Activated naive CD8-positive, alpha-beta T cell treated with anti-CD3 and anti-CD28 coated beads for 36 hours (primary cell): ENCODE measurements around the gene ROR1. TPM values are rescaled to one million over a fixed set of nuclear protein-coding genes. Genes with fewer than 3 reads are reported as not detected.
"Not testable (repeated sequence)": the region's sequence is repeated elsewhere in the genome, so short reads cannot be mapped to it uniquely, and the experiment has no call there.

ENCODE experiments used
- DNase-seq: peaks from one replicate; pipeline ENCODE4 v3.0.0; 2021
- H3K27ac Mint-ChIP-seq: one replicate; pipeline ENCODE4 v1.8.0; 2022; ENCODE audit warnings: mild to moderate bottlenecking, moderate library complexity, mixed read lengths
- H3K27me3 Mint-ChIP-seq: one replicate; pipeline ENCODE4 v1.8.0; 2022; ENCODE audit warnings: mild to moderate bottlenecking, mixed read lengths
- H3K36me3 Mint-ChIP-seq: one replicate; pipeline ENCODE4 v1.8.0; 2021; ENCODE audit warnings: mild to moderate bottlenecking, mixed read lengths
- H3K4me1 Mint-ChIP-seq: one replicate; pipeline ENCODE4 v1.8.0; 2021; ENCODE audit warnings: mixed read lengths
- H3K4me3 Mint-ChIP-seq: one replicate; pipeline ENCODE4 v1.8.0; 2022; ENCODE audit warnings: mild to moderate bottlenecking, moderate library complexity, mixed read lengths
- H3K9me3 Mint-ChIP-seq: one replicate; pipeline ENCODE4 v1.8.0; 2022; ENCODE audit warnings: mixed read lengths
- total RNA-seq, 2 experiments: library from RNA; stranded (reverse); gene quantifications; one replicate each; pipeline ENCODE4 v1.2.3, GENCODE V29; 2021

ROR1 gene
- total RNA-seq, 2 experiments from 2014 or later, result not detected

DNA sequence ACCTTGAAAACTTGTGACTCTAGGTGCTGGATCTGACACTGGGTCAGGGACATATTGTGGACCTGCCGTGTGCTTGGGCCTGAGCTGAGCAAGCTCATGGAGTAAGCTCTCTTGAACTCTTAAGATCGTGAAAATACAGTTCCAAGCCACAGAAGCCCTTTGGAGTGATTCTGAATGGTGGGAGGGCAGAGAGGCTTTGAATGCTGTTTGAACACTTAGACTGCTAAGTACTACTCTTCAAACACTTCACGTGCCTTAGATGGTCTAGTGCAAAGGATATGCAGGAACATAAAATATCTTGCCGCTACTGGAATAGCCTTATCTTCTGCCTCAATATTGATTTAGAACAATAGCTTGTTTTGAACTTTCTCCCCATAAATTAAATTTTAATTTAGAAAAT lies 21.6 kb downstream of the ROR1 start:
- DNase-seq, result no peak
- Mint-ChIP-seq H3K27me3 (peaks cover 5% of the 10 kb centered on the region), H3K9me3 (no peaks in the 10 kb centered on the region), H3K4me3 (no peak overlapping the region), H3K27ac (no peak overlapping the region), H3K36me3 (no peaks in the 10 kb centered on the region), H3K4me1 (no peaks in the 10 kb centered on the region)

GRCh38 chr1:63797056-63797726 lies 23.4 kb downstream of the ROR1 start:
- Mint-ChIP-seq H3K4me3 (no peak overlapping the region), H3K27ac (no peak overlapping the region), H3K36me3 (no peaks in the 10 kb centered on the region), H3K9me3 (no peaks in the 10 kb centered on the region), H3K27me3 (peaks cover 4% of the 10 kb centered on the region), H3K4me1 (no peaks in the 10 kb centered on the region)
- DNase-seq, result no peak

DNA sequence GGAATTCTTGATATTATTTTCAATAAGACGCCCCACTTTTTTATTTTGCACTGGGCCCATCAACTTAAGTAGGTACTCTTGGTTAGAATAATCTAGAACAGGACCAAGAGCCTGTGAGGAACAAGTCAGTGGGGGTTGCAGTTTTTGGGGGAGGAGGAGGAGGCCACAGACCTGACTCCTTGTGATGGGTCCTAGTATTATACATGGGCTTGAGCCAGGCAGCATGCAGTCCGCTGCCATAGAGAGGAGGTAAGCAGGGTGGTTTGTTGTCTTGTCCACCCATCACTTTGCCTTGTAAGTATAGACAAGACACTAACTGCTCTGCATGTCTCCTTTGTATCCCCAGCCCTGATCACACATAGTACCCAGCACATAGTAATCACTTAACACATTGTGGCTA lies 24.5 kb downstream of the ROR1 start:
- H3K27me3 Mint-ChIP-seq, result peaks cover 4% of the 10 kb centered on the region
- no peaks in the 10 kb centered on the region for H3K4me1 Mint-ChIP-seq
- H3K36me3 Mint-ChIP-seq, result no peaks in the 10 kb centered on the region
- H3K27ac Mint-ChIP-seq, result no peak overlapping the region
- H3K9me3 Mint-ChIP-seq, result no peaks in the 10 kb centered on the region
- no peak overlapping the region for H3K4me3 Mint-ChIP-seq
- no peak for DNase-seq

- no peaks in the 10 kb centered on the region for H3K36me3 Mint-ChIP-seq
- no peaks in the 10 kb centered on the region for H3K4me1 Mint-ChIP-seq
- no peak overlapping the region for H3K27ac Mint-ChIP-seq
- DNase-seq, result no peak
- H3K9me3 Mint-ChIP-seq, result no peaks in the 10 kb centered on the region
- no peak overlapping the region for H3K4me3 Mint-ChIP-seq
- H3K27me3 Mint-ChIP-seq, result peaks cover 4% of the 10 kb centered on the region
Observed at GRCh38 chr1:63799307-63799706, 25.5 kb downstream of the ROR1 start.

DNA sequence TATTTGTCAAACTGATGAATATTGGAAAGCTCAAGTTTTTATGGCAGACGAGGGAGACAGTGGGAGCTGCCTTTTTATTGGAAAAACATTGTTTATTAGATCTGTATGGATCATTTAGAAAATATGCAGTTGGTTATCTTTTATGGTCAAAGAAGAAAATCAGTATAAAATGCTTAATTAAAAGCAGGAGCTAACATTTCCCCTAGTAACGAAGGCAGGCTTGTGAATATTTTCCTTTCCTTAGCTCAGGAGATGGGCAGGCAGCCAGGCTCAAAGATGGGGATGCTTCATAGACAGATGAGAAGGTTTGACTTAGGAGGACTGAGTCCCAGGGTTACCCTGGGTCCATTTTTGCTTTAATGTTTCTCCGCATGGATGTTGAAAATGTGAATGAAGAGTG lies 26.0 kb downstream of the ROR1 start:
- Mint-ChIP-seq H3K27ac (no peak overlapping the region), H3K4me3 (no peak overlapping the region), H3K4me1 (no peaks in the 10 kb centered on the region), H3K27me3 (peaks cover 4% of the 10 kb centered on the region), H3K9me3 (no peaks in the 10 kb centered on the region), H3K36me3 (no peaks in the 10 kb centered on the region)
- no peak for DNase-seq

DNA sequence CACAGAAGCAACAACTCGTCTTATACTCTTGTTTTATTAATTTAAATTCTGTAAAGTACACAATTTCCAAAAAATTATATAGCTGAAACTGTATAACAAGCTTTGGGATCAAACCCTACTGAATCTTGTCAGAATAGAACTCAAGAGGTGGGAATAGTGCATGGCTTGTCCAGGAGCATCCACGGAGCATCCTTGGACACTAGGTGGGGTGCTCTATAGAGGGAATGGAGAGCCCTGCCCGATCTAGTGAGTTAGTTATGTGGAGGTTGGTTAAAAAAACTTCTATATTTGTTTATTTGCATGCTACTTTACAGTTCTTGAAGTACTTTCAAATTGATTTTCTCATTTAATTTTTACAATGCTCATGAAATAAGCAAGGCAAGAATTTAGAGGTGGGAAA lies 28.3 kb downstream of the ROR1 start:
- no peak overlapping the region for H3K4me3 Mint-ChIP-seq
- no peaks in the 10 kb centered on the region for H3K4me1 Mint-ChIP-seq
- H3K9me3 Mint-ChIP-seq, result no peaks in the 10 kb centered on the region

DNA sequence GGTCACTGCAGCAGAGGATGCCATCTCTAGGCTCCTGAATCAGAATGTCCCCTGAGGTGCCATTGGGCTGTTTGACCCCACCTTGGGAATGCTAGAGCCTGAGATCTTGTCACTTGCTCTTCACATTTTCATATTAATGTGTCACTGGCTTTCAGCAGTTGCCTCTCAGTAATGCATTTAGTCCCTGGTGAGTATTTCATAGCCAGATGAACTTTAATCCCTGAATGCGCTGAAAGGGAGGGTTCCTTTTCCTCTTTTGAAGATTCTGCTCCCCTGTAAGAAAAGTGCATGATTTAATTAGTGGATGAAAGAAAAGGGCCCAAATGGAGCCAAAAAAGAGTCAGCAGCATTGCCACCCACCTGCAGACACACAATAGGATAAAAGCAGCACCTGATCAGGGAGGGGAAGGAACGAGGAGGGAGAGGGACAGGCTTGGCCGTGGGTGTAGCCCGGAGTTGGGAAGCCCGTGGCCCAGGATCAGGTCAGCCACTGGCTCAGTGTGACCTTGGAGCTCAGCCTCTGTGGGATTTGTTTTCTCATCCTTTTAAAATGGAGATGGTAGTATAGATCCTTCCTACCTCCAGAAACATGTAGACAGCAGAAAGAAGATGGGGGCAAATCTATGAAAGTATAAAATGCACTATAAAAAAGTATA lies 31.1 kb downstream of the ROR1 start:
- no peak for DNase-seq
- Mint-ChIP-seq H3K9me3 (peaks cover 2% of the 10 kb centered on the region), H3K4me3 (no peak overlapping the region), H3K27ac (no peak overlapping the region), H3K36me3 (no peaks in the 10 kb centered on the region), H3K4me1 (no peaks in the 10 kb centered on the region), H3K27me3 (peaks cover 4% of the 10 kb centered on the region)

More for the DNA sequence above, 28.3 kb downstream of the ROR1 start:
- Mint-ChIP-seq H3K27me3 (peaks cover 4% of the 10 kb centered on the region), H3K27ac (no peak overlapping the region), H3K36me3 (no peaks in the 10 kb centered on the region)
- no peak for DNase-seq

DNA sequence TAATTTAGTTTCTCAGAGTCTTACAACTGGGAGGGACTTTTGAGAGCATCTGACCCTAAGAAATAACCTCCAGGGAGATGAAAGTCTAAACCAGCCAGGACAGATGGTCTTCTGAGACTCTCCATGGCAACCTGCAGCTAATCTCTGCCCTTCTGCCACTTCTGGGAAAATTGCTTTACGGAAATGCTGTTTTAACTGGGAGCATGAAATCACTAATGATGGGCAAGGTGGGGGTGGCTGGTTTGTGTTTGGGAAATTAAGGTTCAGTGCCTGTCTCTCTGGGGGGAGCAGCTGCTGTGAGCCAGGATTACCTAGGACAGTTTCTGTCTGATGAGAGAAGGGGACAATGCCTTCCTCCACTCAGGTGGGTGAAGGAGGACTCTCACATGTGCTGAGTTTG lies 33.2 kb downstream of the ROR1 start:
- Mint-ChIP-seq H3K36me3 (no peaks in the 10 kb centered on the region), H3K4me3 (no peak overlapping the region), H3K4me1 (no peaks in the 10 kb centered on the region), H3K9me3 (peaks cover 2% of the 10 kb centered on the region), H3K27ac (no peak overlapping the region), H3K27me3 (no peaks in the 10 kb centered on the region)
- DNase-seq, result no peak

DNA sequence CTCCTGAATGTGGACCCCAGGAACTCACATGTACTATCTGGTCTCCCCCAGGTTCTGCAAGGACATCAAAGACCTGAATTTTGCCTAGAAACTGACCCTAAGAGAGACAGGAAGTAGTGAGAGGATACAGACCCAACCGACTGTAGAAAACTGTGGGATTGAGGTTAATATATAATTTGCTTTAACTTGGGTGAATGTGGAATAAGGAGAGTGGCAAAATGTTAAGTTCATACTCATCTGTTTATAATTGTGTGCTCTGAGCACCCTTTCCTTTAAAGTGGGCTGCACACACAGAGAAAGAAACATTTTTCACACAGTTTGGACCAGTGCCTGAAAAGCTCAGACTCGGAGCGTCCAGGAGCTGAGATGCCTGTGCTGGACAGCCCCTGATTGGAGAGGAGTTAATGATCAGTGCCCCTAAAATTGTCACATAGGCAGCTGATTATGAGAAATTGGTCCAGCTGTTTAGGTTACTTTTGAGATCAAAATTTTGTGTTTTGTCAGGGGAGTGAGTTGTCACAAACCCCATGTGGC lies 37.2 kb downstream of the ROR1 start:
- no peak overlapping the region for H3K4me3 Mint-ChIP-seq
- DNase-seq, result no peak
- no peak overlapping the region for H3K27ac Mint-ChIP-seq
- H3K4me1 Mint-ChIP-seq, result no peaks in the 10 kb centered on the region
- H3K36me3 Mint-ChIP-seq, result no peaks in the 10 kb centered on the region
- H3K27me3 Mint-ChIP-seq, result peaks cover 2% of the 10 kb centered on the region
- peaks cover 2% of the 10 kb centered on the region for H3K9me3 Mint-ChIP-seq

DNA sequence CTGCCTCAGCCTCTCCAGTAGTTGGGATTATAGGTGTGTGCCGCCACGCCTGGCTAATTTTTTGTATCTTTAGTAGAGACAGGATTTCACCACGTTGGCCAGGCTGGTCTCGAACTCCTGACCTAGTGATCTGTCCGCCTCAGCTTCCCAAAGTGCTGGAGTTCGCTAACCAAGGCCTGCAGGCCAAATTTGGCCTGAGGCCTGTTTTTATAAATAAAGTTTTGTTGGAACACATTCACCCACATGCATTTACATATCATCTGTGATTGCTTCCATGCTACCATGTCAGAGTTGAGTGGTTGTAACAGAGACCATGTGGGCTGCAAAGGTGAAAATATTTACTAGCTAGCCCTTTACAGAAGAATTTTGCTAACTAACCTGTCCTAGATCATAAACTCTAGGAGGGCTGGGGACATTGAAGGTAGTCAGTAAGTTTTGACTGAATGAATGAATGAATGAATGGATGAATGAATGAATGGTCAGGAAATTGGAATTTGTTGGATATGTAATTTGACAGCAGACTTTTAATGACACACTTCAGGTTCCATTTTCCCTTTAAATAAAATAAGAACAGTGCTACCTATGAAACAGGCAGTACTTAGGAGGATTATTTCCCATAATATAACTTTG lies 38.4 kb downstream of the ROR1 start:
- H3K36me3 Mint-ChIP-seq, result no peaks in the 10 kb centered on the region
- peaks cover 7% of the 10 kb centered on the region for H3K9me3 Mint-ChIP-seq
- no peak overlapping the region for H3K27ac Mint-ChIP-seq
- no peaks in the 10 kb centered on the region for H3K4me1 Mint-ChIP-seq
- H3K27me3 Mint-ChIP-seq, result peaks cover 7% of the 10 kb centered on the region
- DNase-seq, result no peak
- H3K4me3 Mint-ChIP-seq, result no peak overlapping the region

DNA sequence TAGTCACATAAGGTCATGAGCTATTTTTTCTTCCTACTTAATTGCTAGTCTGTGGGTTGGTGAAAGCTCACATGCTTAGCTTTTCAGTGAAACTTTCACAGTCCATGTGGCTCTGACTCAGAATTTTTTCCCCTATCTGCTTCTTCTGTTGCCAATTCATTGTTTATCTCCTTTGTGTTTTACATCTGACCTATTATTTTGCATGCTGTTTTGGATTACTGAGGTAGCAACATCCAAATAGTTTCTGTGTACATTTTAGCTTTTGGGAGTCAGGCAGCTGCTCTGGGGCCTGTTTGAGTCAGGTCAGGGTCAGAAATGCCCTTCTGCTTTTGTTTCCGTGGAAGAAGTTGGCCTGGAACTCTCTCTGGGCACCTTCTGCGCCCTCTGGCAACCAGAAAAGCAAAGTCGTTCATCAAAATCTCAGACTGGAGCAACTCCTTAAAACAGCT lies 40.0 kb downstream of the ROR1 start:
- Mint-ChIP-seq H3K27me3 (peaks cover 7% of the 10 kb centered on the region), H3K36me3 (no peaks in the 10 kb centered on the region), H3K27ac (no peak overlapping the region), H3K4me3 (no peak overlapping the region), H3K4me1 (no peaks in the 10 kb centered on the region), H3K9me3 (peaks cover 5% of the 10 kb centered on the region)
- DNase-seq, result no peak

GRCh38 chr1:63816217-63816815 lies 42.5 kb downstream of the ROR1 start:
- peaks cover 10% of the 10 kb centered on the region for H3K27me3 Mint-ChIP-seq
- H3K4me1 Mint-ChIP-seq, DNase-seq, H3K27ac Mint-ChIP-seq, H3K9me3 Mint-ChIP-seq, H3K36me3 Mint-ChIP-seq, H3K4me3 Mint-ChIP-seq: not testable (repeated sequence)

- H3K27ac Mint-ChIP-seq, result no peak overlapping the region
- H3K27me3 Mint-ChIP-seq, result peaks cover 10% of the 10 kb centered on the region
- H3K9me3 Mint-ChIP-seq, result peaks cover 5% of the 10 kb centered on the region
Observed at GRCh38 chr1:63817152-63817667, 43.4 kb downstream of the ROR1 start.

GRCh38 chr1:63817700-63818099 lies 43.9 kb downstream of the ROR1 start:
- no peak overlapping the region for H3K4me3 Mint-ChIP-seq
- peaks cover 5% of the 10 kb centered on the region for H3K9me3 Mint-ChIP-seq
- H3K27me3 Mint-ChIP-seq, result peaks cover 10% of the 10 kb centered on the region
- H3K27ac Mint-ChIP-seq, result no peak overlapping the region
- H3K4me1 Mint-ChIP-seq, result no peaks in the 10 kb centered on the region
- no peaks in the 10 kb centered on the region for H3K36me3 Mint-ChIP-seq
- DNase-seq, result no peak

More at GRCh38 chr1:63817152-63817667, 43.4 kb downstream of the ROR1 start:
- Mint-ChIP-seq H3K4me3 (no peak overlapping the region), H3K4me1 (no peaks in the 10 kb centered on the region), H3K36me3 (no peaks in the 10 kb centered on the region)
- DNase-seq, result no peak
